Muscle of back (tissue), 11 donors: ENCODE measurements around the gene CCDC152. TPM values are rescaled to one million over a fixed set of nuclear protein-coding genes. Genes with fewer than 3 reads are reported as not detected.
A peak's percentile ranks its signal among the peaks of the same experiment; 100 is the strongest.
"Not testable (repeated sequence)": the region's sequence is repeated elsewhere in the genome, so short reads cannot be mapped to it uniquely, and the experiment has no call there.

ENCODE experiments used
- DNase-seq, 3 donors: peaks; one replicate each; pipeline versions ENCODE4 v3.0.0 to v3.0.0-alpha.2; 2013
- polyA plus RNA-seq, 10 donors: library from polyadenylated mRNA; unstranded; fragments of 120-200 nt; gene quantifications; one replicate each; pipeline ENCODE4 v1.2.1, GENCODE V29; 2013; ENCODE audit not compliant: insufficient read length in 10 of 10

The CCDC152 gene
- polyA plus RNA-seq, 10 donors = 4.2 to 8.3 (median 4.9) TPM

- peak in 1 of 3 donors; percentile 26 for DNase-seq
Measured at GRCh38 chr5:42810834-42811590, 54.4 kb downstream of the CCDC152 start.

DNA sequence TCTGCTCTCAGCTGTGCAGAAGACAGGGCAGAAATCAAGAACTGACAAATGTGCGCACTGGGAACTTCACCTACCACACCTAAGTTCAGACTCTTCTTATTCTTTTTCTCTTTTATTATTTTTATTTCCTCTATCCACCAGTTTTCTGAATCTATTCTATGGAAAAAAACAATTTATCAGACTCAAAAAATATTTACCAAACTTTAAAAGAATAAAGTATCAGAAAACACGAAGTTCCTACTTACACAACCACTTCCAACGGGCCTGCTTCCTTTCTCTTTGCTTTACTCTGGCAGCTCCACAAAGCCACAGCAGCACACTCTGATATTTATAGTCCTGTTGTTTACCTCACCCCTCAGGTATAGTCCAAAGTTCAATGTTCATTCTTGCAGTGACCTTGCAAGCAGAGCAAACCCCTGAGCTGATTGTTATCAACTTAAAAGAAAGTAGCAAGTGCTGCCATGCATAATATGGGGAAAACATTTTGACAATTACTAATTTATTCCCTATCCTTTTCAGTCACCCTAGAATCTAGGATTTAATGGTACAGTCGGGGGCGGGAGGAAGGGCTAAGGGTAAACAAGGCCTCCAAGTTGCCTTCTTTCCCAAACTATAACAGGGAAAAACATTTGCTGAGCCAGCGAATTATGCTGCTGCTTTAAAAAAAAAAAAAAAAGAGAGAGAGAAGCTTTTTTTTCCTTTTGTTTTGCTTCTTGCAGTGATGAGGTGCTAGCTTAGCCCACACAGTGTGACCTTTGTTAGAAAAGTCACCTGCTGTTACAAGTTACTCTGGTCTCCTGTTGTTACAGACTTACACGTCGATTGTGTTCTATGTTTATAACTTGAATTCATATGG, 55.2 kb downstream of the CCDC152 start, which contains the start of gene SELENOP:
TSS of gene SELENOP (minus strand) at position 302 of the 856 bp plus-strand sequence. CDS start 3,539 bp downstream, outside the sequence.
- DNase-seq = peak; percentile 69 to 95 (median 84)

DNA sequence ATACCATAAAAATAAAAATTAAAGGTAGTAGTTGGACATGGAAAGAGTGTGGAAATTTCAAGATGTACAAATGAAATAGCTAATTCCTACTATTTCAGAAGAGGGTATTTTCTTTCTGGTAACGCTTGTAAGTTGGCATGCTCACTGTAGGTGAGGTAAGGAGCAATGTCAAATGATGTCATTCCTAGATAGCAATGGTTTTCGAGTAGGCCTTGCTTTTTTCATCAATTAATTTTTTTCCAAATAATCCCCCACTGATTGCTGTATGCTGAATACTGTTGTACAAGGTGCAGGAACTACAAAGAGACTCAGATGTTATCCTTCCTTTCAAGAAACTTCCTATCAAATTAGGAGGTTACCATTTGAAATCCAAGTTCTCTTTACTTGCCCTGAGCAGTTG, 56.0 kb downstream of the CCDC152 start:
- DNase-seq = peak in 1 of 3 donors; percentile 10

- DNase-seq = no peak
Measured at GRCh38 chr5:42813533-42813932, 56.9 kb downstream of the CCDC152 start.

DNA sequence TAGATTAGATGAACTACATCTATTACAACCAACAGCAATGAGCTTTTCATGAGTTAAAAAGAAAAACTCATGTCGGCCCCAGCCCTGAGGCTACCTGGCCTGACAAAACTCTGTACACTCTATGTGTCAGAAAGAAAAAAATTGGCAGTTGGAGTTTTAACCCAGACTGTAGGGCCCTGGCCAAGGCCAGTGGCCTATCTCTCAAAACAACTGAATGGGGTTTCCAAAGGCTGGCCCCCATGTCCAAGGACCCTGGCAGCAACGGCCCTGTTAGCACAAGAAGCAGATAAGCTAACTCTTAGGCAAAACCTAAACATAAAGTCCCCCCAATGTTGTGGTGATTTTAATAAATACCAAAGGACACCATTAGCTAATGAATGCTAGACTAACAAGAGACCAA, 59.9 kb downstream of the CCDC152 start:
- DNase-seq = not testable (repeated sequence)

- no peak for DNase-seq
Measured at GRCh38 chr5:42819745-42820144, 63.1 kb downstream of the CCDC152 start.

DNA sequence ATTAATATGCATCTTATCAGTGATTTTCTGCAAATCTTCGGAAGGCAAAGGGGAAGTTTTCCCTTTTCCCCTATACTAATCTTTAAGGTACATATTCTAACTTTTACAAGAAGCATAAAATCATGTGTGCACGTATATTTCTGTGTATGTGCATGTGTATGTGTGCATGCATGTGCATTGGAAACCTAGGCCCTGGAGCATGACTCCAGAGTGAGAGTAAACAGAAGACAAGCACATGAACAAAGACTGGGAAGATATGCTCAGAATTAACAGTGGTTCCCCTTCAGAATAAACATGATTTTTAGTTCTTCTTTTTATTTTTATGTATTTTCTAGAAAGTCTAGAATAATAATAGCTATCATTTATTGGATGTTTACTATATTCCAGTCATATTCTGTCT, 65.9 kb downstream of the CCDC152 start:
- DNase-seq = no peak

DNA sequence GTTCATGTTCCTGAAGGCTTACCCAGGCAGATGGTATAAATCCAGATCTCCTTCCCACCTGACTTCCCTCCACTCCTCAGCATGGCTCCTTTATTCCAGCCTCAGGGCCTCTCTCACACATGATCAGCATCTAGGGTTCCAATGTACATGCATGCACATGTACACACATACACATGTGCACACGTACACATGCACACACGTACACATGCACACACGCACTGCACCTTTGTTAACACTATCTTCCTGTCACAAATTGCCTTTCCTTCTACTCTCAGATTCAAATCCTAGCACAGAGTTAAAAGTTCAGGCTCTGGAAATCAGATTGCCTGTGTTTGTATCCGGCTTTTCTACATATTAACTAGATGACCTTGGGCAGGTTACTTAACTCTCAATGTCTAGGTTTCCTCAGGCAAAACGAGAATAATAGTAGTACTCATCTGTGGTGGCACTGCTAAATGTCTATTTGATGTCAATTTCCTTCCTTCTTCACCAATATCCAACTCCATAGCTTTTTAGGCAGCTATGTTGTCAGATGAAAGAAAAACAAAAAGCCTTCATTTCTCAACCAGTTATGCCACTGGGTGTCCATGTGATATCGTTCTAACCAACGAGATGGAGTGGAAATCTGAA, 67.8 kb downstream of the CCDC152 start:
- no peak for DNase-seq

GRCh38 chr5:42825422-42826148, 69.0 kb downstream of the CCDC152 start:
- no peak for DNase-seq

DNA sequence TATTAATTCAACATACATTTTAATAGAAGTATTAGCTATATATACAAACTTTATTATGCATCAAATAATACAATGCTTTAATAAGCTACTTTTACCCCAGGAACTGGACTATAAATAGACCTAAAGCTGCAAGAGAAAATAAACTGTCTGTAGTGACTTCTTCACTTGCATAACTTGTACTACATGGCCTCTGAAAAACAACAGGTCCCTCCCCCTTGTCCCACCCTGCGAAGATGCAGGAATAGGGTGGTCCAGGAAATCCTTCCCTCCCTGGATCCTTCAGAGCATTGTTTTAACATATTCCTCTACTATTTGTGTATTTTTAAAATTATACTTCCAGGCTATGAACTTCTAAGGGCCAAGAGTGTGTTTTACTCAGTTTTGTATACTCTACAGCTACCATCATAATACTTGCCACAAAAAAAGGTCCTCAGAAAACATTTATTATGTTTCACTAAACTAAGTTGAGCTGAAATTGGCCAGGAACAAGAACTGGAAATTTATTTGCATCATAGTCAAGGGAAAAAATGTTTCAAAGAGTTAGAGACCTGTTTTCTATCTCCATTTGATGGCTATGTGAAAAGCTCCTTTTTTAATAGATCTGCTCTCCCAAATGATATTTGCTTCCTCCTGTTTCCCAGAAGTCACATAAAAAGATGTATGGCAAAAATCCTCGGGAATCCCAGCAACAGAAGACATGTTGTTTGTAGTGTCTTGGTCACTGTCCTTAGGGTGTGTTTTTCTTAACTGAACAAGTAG, 70.3 kb downstream of the CCDC152 start:
- DNase-seq = no peak

DNA sequence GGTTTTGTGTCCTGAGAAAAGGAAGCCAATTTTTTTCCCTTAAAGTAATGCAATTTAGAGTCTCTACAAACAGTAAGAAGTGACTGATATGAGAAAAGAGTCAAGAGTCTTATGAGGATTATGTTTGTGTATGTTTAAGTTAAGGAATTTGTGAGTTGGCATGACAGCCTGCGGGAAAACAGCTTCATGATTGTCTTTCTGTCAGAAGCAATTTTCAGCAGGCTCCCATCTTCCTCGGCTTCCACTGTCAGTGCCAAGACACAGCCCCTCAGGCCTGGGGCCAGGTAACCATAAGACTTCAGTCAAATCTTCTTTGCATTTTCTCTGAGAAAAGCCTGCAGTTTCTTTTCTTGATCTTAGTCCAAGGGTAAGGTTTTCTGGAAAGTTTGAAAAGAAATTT, 72.1 kb downstream of the CCDC152 start:
- DNase-seq = peak in 2 of 3 donors; percentile 57 to 71

DNA sequence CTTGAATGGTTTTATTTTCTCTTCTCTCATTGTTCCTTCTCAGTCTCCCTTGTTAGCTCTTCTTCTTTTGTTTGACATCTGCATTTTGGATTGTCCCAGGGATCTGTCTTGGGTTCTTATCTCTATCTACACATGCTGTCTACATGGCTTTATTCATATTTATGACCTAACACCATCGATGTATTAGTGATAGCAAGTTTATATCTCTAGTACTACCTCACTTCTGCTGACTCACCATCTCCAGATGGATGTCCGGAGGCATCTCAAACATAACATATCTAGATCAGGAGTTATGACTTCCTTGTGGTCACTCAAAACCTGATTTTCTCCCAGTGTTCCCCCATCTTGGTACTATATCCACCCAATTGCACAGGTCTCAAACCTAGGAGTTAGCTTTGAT, 74.3 kb downstream of the CCDC152 start:
- no peak for DNase-seq

DNA sequence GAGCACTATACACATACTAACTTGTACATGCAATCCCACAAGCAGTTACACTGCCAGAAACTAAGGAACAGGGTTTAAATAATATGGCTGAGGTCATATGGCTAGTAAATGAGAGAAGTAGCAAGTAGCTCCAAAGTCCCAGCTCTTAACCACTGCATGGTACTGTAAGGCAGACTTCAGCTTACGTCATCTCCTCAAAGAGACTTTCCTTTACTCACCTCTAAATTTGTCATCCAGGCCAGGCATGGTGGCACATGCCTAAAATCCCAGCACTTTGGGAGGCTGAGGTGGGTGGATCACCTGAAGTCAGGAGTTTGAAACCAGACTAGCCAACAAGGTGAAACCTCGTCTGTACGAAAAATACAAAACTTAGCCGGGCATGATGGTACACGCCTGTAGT, 75.4 kb downstream of the CCDC152 start:
- DNase-seq = no peak

DNA sequence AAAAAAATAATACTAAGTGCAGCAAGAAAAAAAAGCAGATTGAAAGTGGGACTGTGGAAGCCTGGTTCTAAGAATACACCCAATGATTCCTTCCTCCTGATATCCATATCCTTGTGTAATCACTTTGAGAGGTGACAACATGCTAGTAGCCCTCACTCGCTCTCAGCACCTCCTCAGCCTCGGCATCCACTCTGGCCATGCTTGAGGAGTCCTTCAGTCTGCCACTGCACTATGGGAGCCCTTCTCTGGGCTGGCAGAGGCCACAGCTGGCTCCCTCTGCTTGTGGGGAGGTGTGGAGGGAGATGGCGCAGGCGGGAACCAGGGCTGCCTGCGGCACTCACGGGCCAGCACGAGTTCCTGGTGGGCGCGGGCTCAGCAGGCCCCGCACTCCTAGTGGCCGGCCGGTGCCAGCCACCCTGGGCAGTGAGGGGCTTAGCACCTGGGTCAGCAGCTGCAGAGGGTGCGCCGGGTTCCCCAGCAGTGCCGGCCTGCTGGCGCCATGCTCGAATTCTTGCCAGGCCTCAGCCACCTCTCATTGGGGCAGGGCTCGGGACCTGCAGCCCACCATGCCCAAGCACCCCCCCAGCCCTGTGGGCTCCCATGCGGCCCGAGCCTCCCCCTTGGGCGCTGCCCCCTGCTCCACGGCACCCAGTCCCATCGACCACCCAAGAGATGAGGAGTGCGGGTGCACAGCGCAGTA, 79.6 kb downstream of the CCDC152 start:
- DNase-seq = no peak

DNA sequence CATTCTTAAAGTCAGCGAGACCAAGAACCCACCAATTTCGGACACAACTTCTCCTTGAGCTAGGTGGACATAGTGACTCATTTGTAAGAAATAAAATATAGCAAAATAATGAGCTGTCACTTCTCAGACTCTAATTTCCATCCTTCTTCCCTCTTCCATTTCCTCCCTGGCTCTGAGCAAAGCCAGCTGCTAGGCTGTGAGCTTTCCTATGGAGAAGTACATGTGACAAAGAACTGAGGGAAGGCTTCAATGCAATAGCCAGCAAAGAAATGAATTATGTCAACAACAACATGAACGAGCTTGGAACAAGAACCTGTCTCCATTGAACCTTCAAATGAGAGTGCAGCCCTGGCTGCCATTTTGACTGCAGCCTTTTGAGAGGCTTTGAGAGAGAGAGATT, 81.0 kb downstream of the CCDC152 start:
- peak in 1 of 3 donors; percentile 29 for DNase-seq

GRCh38 chr5:42839196-42839595, 82.6 kb downstream of the CCDC152 start:
- no peak for DNase-seq

GRCh38 chr5:42840269-42840668, 83.7 kb downstream of the CCDC152 start:
- peak; percentile 67 to 89 (median 75) for DNase-seq

DNA sequence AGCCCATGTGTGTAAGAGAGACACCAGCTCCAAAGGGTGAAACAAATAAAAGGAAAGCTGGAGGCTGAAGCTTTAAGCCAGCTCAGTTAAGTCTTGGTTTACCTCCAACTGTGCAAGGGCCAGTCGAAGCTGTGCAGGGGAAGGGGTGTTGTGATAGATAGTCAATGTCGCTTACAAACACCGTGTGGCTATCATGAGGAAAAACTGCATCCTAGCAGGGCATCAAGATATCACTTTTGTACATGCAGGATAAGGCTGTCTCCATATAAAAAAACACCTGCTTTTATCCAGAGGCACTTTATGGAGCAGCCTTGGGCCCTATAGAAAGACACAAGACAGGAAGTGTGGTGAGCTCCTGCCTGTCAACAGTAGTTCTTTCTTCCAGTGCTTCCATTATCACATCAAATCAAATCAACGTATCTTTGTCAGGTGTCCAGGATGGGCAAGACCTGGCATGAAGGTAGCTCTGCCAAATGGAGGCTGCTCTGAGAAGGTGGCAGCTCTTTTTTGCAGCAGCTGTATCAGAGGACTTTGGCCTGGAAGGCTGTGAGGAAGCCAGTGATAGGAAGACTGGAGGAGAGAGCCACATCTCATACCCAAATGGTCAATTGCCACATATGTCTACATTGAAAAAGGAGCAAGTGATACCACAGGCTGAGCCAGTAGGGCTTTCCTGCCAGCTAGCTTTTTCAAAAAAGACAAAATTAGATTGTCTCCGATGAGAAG, 84.4 kb downstream of the CCDC152 start:
- DNase-seq = peak in 1 of 3 donors; percentile 24

DNA sequence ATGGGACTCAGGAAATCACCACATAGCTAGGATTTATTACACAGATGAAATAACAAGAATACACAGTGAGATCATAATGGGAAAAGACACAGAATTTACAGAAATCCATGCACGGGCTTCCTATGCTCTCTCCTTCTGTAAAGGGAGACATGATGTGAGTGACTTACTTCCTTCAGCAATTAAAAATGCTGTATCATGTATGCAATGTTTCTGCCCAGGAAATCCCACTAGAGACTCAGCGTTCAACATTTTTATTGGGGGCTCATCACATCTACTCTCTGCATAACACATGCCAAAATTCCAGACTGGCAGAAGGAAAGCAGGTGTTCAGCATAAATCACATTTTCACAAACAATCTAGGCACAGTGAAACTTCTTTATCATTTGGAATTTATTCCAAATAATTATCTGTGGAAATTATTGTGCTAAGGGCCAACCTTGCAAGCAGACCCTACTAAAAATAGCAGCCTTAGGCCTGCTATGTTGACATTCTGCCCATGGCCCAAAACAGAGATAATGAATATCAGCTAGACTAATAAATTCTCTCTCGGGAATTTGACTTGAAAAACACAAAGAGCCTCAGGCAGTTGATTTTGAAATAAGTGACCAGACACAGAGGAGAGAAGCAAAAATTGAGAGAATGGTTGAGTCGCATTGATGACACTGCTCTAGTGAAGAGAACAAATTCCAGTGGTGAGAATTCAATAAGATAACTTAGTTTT, 86.5 kb downstream of the CCDC152 start:
- DNase-seq = peak in 1 of 3 donors; percentile 75
